H1 (cell line): ENCODE results near the gene CES4A. TPM values are rescaled to one million over a fixed set of nuclear protein-coding genes. Genes with fewer than 3 reads are reported as not detected.

Experiments used
- CTCF ChIA-PET: fragments of 300-600 bp; sonication (Branson Sonifier 250); formaldehyde crosslinking; loops from one replicate; lab custom pipeline; 2021; ENCODE audit not compliant: partially characterized antibody; lab: Charles Lee
- POLR2A ChIA-PET: fragments of 300-600 bp; sonication (Branson Sonifier 250); formaldehyde crosslinking; loops from one replicate; lab custom pipeline; 2021; ENCODE audit warnings: inconsistent platforms; ENCODE audit not compliant: partially characterized antibody; lab: Charles Lee
- DNase-seq, 2 experiments: peaks; one replicate each; pipeline versions ENCODE4 v3.0.0 to v3.0.0-alpha.2; 2010 to 2022; ENCODE audit warnings: low spot score in 2 of 2, low read depth in 1 of 2, mixed read lengths in 1 of 2
- FAIRE-seq: peaks from 2 replicates; lab custom pipeline; 2011; peaks lifted over from hg19 to GRCh38; lab: Jason Lieb, UNC
- H2AFZ ChIP-seq: 2 replicates; pipeline ENCODE4 v1.8.1; 2012; ENCODE audit warnings: low read length, inconsistent platforms
- H2AK5ac ChIP-seq: 2 replicates; pipeline ENCODE4 v1.6.1; 2013; ENCODE audit warnings: low read depth, low read length
- H2BK120ac ChIP-seq: replicated peaks from 2 replicates; pipeline ENCODE3; 2013; ENCODE audit warnings: low read depth, low read length, inconsistent platforms
- H2BK12ac ChIP-seq: 2 replicates; pipeline ENCODE4 v1.6.1; 2013; ENCODE audit warnings: low read depth, low read length
- H2BK15ac ChIP-seq: 2 replicates; pipeline ENCODE4 v1.6.1; 2013; ENCODE audit warnings: low read length
- H2BK20ac ChIP-seq: 2 replicates; pipeline ENCODE4 v1.6.1; 2013; ENCODE audit warnings: low read length
- H2BK5ac ChIP-seq: 2 replicates; pipeline ENCODE4 v1.6.1; 2013; ENCODE audit warnings: low read depth, low read length
- H3K14ac ChIP-seq: 2 replicates; pipeline ENCODE4 v1.6.1; 2013; ENCODE audit warnings: inconsistent platforms; ENCODE audit not compliant: insufficient read length
- H3K18ac ChIP-seq: 2 replicates; pipeline ENCODE4 v1.6.1; 2013; ENCODE audit warnings: low read length; ENCODE audit errors: extremely low read depth
- H3K23ac ChIP-seq: 2 replicates; pipeline ENCODE4 v1.6.1; 2013; ENCODE audit warnings: inconsistent platforms; ENCODE audit not compliant: insufficient read length
- H3K23me2 ChIP-seq: 2 replicates; pipeline ENCODE4 v1.6.1; 2013; ENCODE audit warnings: low read depth, low read length
- H3K27ac ChIP-seq: 2 replicates; pipeline ENCODE4 v1.6.1; 2011; ENCODE audit warnings: low read depth, low read length, inconsistent platforms
- H3K27me3 ChIP-seq, 4 experiments: replicated peaks in 1 of 4; 1 replicate in 1 of 4; 2 replicates in 3 of 4; pipeline versions ENCODE4 v1.6.1 to v1.8.1; 2011 to 2013; ENCODE audit warnings: low read length in 3 of 4, mild to moderate bottlenecking in 3 of 4, inconsistent platforms in 2 of 4, mixed read lengths in 2 of 4, moderate library complexity in 1 of 4; ENCODE audit not compliant: control insufficient read depth in 3 of 4, insufficient read depth in 3 of 4; ENCODE audit errors: extremely low read depth in 1 of 4
- H3K36me3 ChIP-seq, 4 experiments: 2 replicates each; pipeline versions ENCODE4 v1.6.1 to v1.8.1; 2011 to 2013; ENCODE audit warnings: mild to moderate bottlenecking in 4 of 4, low read length in 3 of 4, moderate library complexity in 2 of 4, control low read depth in 1 of 4, inconsistent platforms in 1 of 4; ENCODE audit not compliant: insufficient read depth in 4 of 4, control insufficient read depth in 2 of 4
- H3K4ac ChIP-seq: replicated peaks from 2 replicates; pipeline ENCODE3; 2013; ENCODE audit warnings: low read length, low read depth, mixed read lengths, inconsistent platforms; ENCODE audit not compliant: insufficient read length
- H3K4me1 ChIP-seq, 4 experiments: replicated peaks in 1 of 4; 1 replicate in 1 of 4; 2 replicates in 3 of 4; pipeline versions ENCODE4 v1.6.1 to v1.8.1; 2011 to 2013; ENCODE audit warnings: low read length in 3 of 4, inconsistent platforms in 2 of 4, mixed read lengths in 1 of 4; ENCODE audit not compliant: insufficient read depth in 4 of 4, control insufficient read depth in 3 of 4
- H3K4me2 ChIP-seq, 2 experiments: 2 replicates each; pipeline versions ENCODE4 v1.6.1 to v1.8.1; 2011 to 2013; ENCODE audit warnings: low read depth in 2 of 2, low read length in 2 of 2, control low read depth in 1 of 2, inconsistent platforms in 1 of 2, mild to moderate bottlenecking in 1 of 2; ENCODE audit not compliant: insufficient read depth in 1 of 2
- H3K4me3 ChIP-seq, 4 experiments: fragments of 200-600, 300-600 bp in 1 of 4; sonication (generic), shearing (Covaris generic), sonication (Bioruptor Twin) in 1 of 4; 2 replicates each; pipeline versions ENCODE4 v1.5.1 to v1.8.1; 2011 to 2016; ENCODE audit warnings: low read length in 4 of 4, low read depth in 3 of 4, control low read depth in 2 of 4, inconsistent platforms in 2 of 4, mild to moderate bottlenecking in 2 of 4, mixed read lengths in 1 of 4, moderate library complexity in 1 of 4; ENCODE audit not compliant: insufficient read depth in 2 of 4; ENCODE audit errors: extremely low read depth in 1 of 4
- H3K56ac ChIP-seq: replicated peaks from 2 replicates; pipeline ENCODE3; 2013; ENCODE audit warnings: low read depth, mild to moderate bottlenecking, mixed read lengths, low read length, inconsistent platforms; ENCODE audit not compliant: insufficient read length
- H3K79me1 ChIP-seq: 2 replicates; pipeline ENCODE4 v1.6.1; 2013; ENCODE audit warnings: low read depth, low read length, control low read depth
- H3K79me2 ChIP-seq, 2 experiments: 2 replicates each; pipeline versions ENCODE4 v1.6.1 to v1.8.1; 2012 to 2013; ENCODE audit warnings: low read length in 2 of 2, mild to moderate bottlenecking in 2 of 2, inconsistent platforms in 1 of 2; ENCODE audit not compliant: insufficient read depth in 2 of 2, control insufficient read depth in 1 of 2
- H3K9ac ChIP-seq, 4 experiments: replicated peaks in 1 of 4; 1 replicate in 1 of 4; 2 replicates in 3 of 4; pipeline versions ENCODE4 v1.6.1 to v1.8.1; 2011 to 2013; ENCODE audit warnings: low read depth in 3 of 4, low read length in 3 of 4, control low read depth in 2 of 4, mild to moderate bottlenecking in 2 of 4, moderate library complexity in 2 of 4, inconsistent platforms in 1 of 4; ENCODE audit errors: extremely low read depth in 1 of 4
- H3K9me3 ChIP-seq, 2 experiments: 2 replicates each; pipeline versions ENCODE4 v1.6.1 to v1.8.1; 2012 to 2013; ENCODE audit warnings: mild to moderate bottlenecking in 2 of 2, moderate library complexity in 2 of 2, control low read depth in 1 of 2, inconsistent platforms in 1 of 2, low read depth in 1 of 2, low read length in 1 of 2, mixed read lengths in 1 of 2; ENCODE audit not compliant: insufficient read depth in 2 of 2
- H4K20me1 ChIP-seq, 2 experiments: replicated peaks in 1 of 2; 2 replicates each; pipeline versions ENCODE3 to v1.8.1; 2011 to 2013; ENCODE audit warnings: inconsistent platforms in 2 of 2, low read length in 2 of 2, mild to moderate bottlenecking in 1 of 2; ENCODE audit not compliant: insufficient read depth in 2 of 2, control insufficient read depth in 1 of 2
- H4K5ac ChIP-seq: 2 replicates; pipeline ENCODE4 v1.6.1; 2013; ENCODE audit warnings: low read length, low read depth, mixed read lengths, inconsistent platforms; ENCODE audit not compliant: insufficient read length
- H4K8ac ChIP-seq: 2 replicates; pipeline ENCODE4 v1.8.0; 2013; ENCODE audit warnings: mild to moderate bottlenecking, moderate library complexity, low read length, inconsistent platforms; ENCODE audit not compliant: insufficient read depth; ENCODE audit errors: extremely low read depth
- H4K91ac ChIP-seq: replicated peaks from 2 replicates; pipeline ENCODE3; 2013; ENCODE audit warnings: low read length, mixed read lengths, inconsistent platforms; ENCODE audit not compliant: insufficient read length
- CBX8 ChIP-seq: fragments of 300-800, 300-1000 bp; sonication (generic); IDR thresholded peaks from 2 replicates; pipeline ENCODE4 v1.7.1; 2016; ENCODE audit warnings: low read depth, low read length, borderline replicate concordance
- GTF2F1 ChIP-seq: IDR thresholded peaks from 2 replicates; pipeline ENCODE4 v1.6.1; 2012; ENCODE audit warnings: low read depth, low read length, improper control_type of control experiment, borderline replicate concordance
- KDM4A ChIP-seq: IDR thresholded peaks from one replicate; pipeline ENCODE4 v1.7.1; 2012; ENCODE audit warnings: low read depth, mild to moderate bottlenecking, moderate library complexity, low read length, inconsistent platforms; ENCODE audit not compliant: severe bottlenecking
- KDM5A ChIP-seq: fragments of 200-600 bp; IDR thresholded peaks from 2 replicates; pipeline ENCODE4 v1.7.1; 2012; ENCODE audit warnings: mild to moderate bottlenecking, low read length, inconsistent platforms, mixed read lengths
- MAFK ChIP-seq: IDR thresholded peaks from 2 replicates; pipeline ENCODE4 v1.6.1; 2012; ENCODE audit warnings: low read depth, mild to moderate bottlenecking, improper control_type of control experiment, low read length
- RNF2 ChIP-seq: fragments of 200-900, 300-1000 bp; sonication (generic); IDR thresholded peaks from 2 replicates; pipeline ENCODE4 v1.7.1; 2016; ENCODE audit warnings: borderline replicate concordance, low read depth, mild to moderate bottlenecking, antibody characterized with exemption, low read length; ENCODE audit not compliant: poor library complexity, severe bottlenecking; ENCODE audit errors: missing control alignments
- SP4 ChIP-seq: IDR thresholded peaks from 2 replicates; pipeline ENCODE4 v1.6.1; 2012; ENCODE audit warnings: low read length, inconsistent platforms
- WGBS, 2 experiments: shearing (Covaris generic) in 1 of 2; methylation state at CpG; one replicate each; pipeline versions ENCODE4 v1.1.6 to v1.1.7; 2013 to 2015; ENCODE audit warnings: low lambda C conversion rate in 2 of 2, mixed read lengths in 2 of 2, inconsistent platforms in 1 of 2, low coverage in 1 of 2, missing lambda C conversion rate in 1 of 2; ENCODE audit not compliant: insufficient replicate concordance in 2 of 2, insufficient coverage in 1 of 2, insufficient read length in 1 of 2; ENCODE audit errors: extremely low coverage in 1 of 2, missing lambda C conversion rate in 1 of 2; 5-methylcytosine and 5-hydroxymethylcytosine counted together
- polyA plus RNA-seq, 7 experiments: library from polyadenylated mRNA; depleted of rRNA in 3 of 7; stranded (reverse) in 5 of 7; unstranded in 2 of 7; fragments of >200 nt in 5 of 7; fragments of 200-250 nt in 2 of 7; gene quantifications; 1 replicate in 5 of 7; 2 replicates in 1 of 7; 4 replicates in 1 of 7; pipeline versions ENCODE4 v1.2.1 to v1.2.3, GENCODE V29; 2011 to 2013; ENCODE audit warnings: missing spikeins in 2 of 7, mixed read lengths in 2 of 7
- total RNA-seq: library from RNA; stranded (reverse); fragmentation: NEBNext Ultra II Directional; extraction: Animal tissue kit (Norgen Biotek cat#: 25700); gene quantifications from 2 replicates; pipeline ENCODE4 v1.2.1, GENCODE V29; 2021
- TF ChIP-seq, protein P1 (sequence below), 3 experiments: IDR thresholded peaks; 1 replicate in 2 of 3; 2 replicates in 1 of 3; pipeline versions ENCODE4 v1.5.1 to v1.6.1; 2011; ENCODE audit warnings: low read length in 3 of 3, mild to moderate bottlenecking in 3 of 3, inconsistent platforms in 2 of 3, low read depth in 1 of 3, moderate library complexity in 1 of 3; ENCODE audit not compliant: insufficient read depth in 1 of 3; ENCODE audit errors: control extremely low read depth in 1 of 3

CES4A gene
- total and polyA plus RNA-seq, 2 of the 8 experiments (the other 6 are each of a cell fraction or from before 2014, with no cell fraction given), result 0.93 to 1.5 TPM

DNA sequence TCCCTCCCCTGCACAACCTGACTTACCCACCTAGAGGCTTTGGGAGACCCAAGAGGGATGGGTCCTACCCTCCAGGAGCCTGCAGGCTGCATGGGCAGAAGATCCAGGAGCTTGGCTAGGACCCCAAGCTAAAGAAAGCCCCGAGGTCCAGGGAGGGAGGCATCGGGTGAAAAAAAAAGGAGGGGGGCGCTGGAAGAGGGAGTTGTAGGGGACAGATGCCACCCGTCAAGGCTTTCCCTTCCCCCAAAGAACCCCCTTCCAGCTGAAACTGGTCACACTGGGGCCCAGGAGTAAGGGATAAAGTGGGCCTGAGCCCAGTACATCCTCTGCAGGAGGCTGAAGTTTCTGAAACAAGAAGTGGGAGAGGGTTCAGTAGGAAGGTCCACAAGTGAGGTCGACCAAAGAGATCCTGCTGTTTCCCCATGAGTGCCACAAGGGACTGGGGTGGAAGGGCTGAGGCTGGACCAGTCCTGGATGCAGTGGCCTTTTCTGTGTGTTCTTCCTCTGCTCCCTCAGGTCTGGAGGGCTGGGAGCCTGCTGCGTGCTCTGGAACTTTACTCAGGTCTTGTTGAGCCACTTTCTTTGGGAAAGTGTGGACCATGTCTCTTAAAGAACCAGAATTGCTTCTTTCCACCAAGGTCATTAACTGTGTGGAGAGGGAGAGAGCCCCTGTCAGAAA is 26.4 kb downstream of the CES4A start:
- Histone ChIP-seq H4K20me1 (no peaks in the 10 kb centered on the region), H2AK5ac (no peak overlapping the region), H4K91ac (no peak overlapping the region), H3K23ac (no peak overlapping the region), H3K4ac (no peak overlapping the region), H3K36me3 (no peaks in the 10 kb centered on the region), H3K9ac (no peak overlapping the region), H4K5ac (no peak overlapping the region), H3K4me2 (peak overlapping the region; percentile 62 to 77), H3K9me3 (no peaks in the 10 kb centered on the region), H2BK20ac (no peak overlapping the region), H3K23me2 (peaks cover 11% of the 10 kb centered on the region; the same call in 1 of the 2 replicates), H2BK120ac (no peak overlapping the region), H3K18ac (no peak overlapping the region), H2BK15ac (no peak overlapping the region), H2BK12ac (no peak overlapping the region), H3K4me1 (peaks cover 0 to 6% (median 4%) of the 10 kb centered on the region in 4 experiments; a peak in 4 of 7 replicates), H3K56ac (no peak overlapping the region), H3K79me1 (no peaks in the 10 kb centered on the region), H3K4me3 (peak overlapping the region; percentile 21 to 61 (median 40); a peak in 6 of 8 replicates), H4K8ac (peak overlapping the region; percentile 45; the same call in 1 of the 2 replicates), H2AFZ (no peak overlapping the region), H3K27me3 (peaks cover 16 to 37% (median 29%) of the 10 kb centered on the region in 4 experiments), H3K27ac (no peak overlapping the region), H2BK5ac (no peak overlapping the region), H3K14ac (no peak overlapping the region), H3K79me2 (no peaks in the 10 kb centered on the region)
- WGBS, 2 experiments, result 60% methylated on average over 5 of the region's 6 CpGs; no CpG with 5 or more reads in 1 of the 2 experiments
- FAIRE-seq, result no peak
- POLR2A ChIA-PET, result interaction anchor here (0.6 to 1.4 kb wide), 4 partner anchors 12 to 156 kb away, joined by 4 read pairs; partner anchors contain the start of gene NOL3
- no peak for DNase-seq
- CTCF ChIA-PET, result interaction anchor here (0.6 to 10.2 kb wide), 25 partner anchors 8 to 273 kb away, joined by 3 to 89 read pairs (median 5); partner anchors contain the start of genes B3GNT9, CES3, ELMO3 and FBXL8
- TF ChIP-seq CBX8, result no peak
- no peak for TF ChIP-seq SP4
- no peak for TF ChIP-seq RNF2
- TF ChIP-seq KDM4A, result no peak
- no peak for TF ChIP-seq KDM5A
- no peak for TF ChIP-seq MAFK
- TF ChIP-seq GTF2F1, result no peak
- TF ChIP-seq, protein P1, sequence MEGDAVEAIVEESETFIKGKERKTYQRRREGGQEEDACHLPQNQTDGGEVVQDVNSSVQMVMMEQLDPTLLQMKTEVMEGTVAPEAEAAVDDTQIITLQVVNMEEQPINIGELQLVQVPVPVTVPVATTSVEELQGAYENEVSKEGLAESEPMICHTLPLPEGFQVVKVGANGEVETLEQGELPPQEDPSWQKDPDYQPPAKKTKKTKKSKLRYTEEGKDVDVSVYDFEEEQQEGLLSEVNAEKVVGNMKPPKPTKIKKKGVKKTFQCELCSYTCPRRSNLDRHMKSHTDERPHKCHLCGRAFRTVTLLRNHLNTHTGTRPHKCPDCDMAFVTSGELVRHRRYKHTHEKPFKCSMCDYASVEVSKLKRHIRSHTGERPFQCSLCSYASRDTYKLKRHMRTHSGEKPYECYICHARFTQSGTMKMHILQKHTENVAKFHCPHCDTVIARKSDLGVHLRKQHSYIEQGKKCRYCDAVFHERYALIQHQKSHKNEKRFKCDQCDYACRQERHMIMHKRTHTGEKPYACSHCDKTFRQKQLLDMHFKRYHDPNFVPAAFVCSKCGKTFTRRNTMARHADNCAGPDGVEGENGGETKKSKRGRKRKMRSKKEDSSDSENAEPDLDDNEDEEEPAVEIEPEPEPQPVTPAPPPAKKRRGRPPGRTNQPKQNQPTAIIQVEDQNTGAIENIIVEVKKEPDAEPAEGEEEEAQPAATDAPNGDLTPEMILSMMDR (IDR thresholded peaks at IDR 0.05; ENCODE audit: control extremely low read depth in 1 of 3, insufficient read depth in 1 of 3, low read depth in 1 of 3, low read length in 3 of 3), result no peak
